HEK293 (cell line): ENCODE measurements around the gene PFAS.

Experiments
- CTCF ChIP-seq: fragments of 450-650 bp; formaldehyde crosslinking; IDR thresholded peaks from 2 replicates; pipeline ENCODE4 v1.5.1; 2016; ENCODE audit warnings: missing biosample characterization, missing genetic modification characterization
- EGR2 ChIP-seq: fragments of 450-650 bp; formaldehyde crosslinking; IDR thresholded peaks from 2 replicates; pipeline ENCODE4 v1.5.1; 2016; ENCODE audit warnings: low read depth, missing biosample characterization, missing genetic modification characterization
- IKZF3 ChIP-seq: fragments of 450-650 bp; IDR thresholded peaks from 2 replicates; pipeline ENCODE4 v1.5.0; 2018; ENCODE audit warnings: missing biosample characterization, mild to moderate bottlenecking, missing genetic modification characterization, moderate library complexity
- MYNN ChIP-seq: fragments of 450-650 bp; formaldehyde crosslinking; IDR thresholded peaks from 2 replicates; pipeline ENCODE4 v1.5.1; 2016; ENCODE audit warnings: missing biosample characterization, missing genetic modification characterization, borderline replicate concordance
- PRDM10 ChIP-seq: fragments of 450-650 bp; formaldehyde crosslinking; IDR thresholded peaks from 2 replicates; pipeline ENCODE4 v1.5.1; 2016; ENCODE audit warnings: missing biosample characterization, missing genetic modification characterization
- PRDM6 ChIP-seq: fragments of 450-650 bp; formaldehyde crosslinking; IDR thresholded peaks from 2 replicates; pipeline ENCODE4 v1.5.1; 2017; ENCODE audit warnings: missing biosample characterization, missing genetic modification characterization
- SP7 ChIP-seq: fragments of 450-650 bp; formaldehyde crosslinking; IDR thresholded peaks from 2 replicates; pipeline ENCODE4 v1.5.1; 2016; ENCODE audit warnings: missing biosample characterization, missing genetic modification characterization
- YY1 ChIP-seq: fragments of 450-650 bp; formaldehyde crosslinking; IDR thresholded peaks from 2 replicates; pipeline ENCODE4 v1.5.1; 2018; ENCODE audit warnings: missing biosample characterization, missing genetic modification characterization
- ZBTB17 ChIP-seq: fragments of 450-650 bp; formaldehyde crosslinking; IDR thresholded peaks from 2 replicates; pipeline ENCODE4 v1.5.1; 2016; ENCODE audit warnings: missing biosample characterization, missing genetic modification characterization
- ZBTB20 ChIP-seq: fragments of 450-650 bp; formaldehyde crosslinking; IDR thresholded peaks from 2 replicates; pipeline ENCODE4 v1.5.1; 2016; ENCODE audit warnings: missing biosample characterization, missing genetic modification characterization
- ZBTB26 ChIP-seq: fragments of 450-650 bp; formaldehyde crosslinking; optimal IDR thresholded peaks from 2 replicates; pipeline ENCODE3; 2016; ENCODE audit warnings: missing biosample characterization, mild to moderate bottlenecking, missing genetic modification characterization
- ZEB2 ChIP-seq: fragments of 450-650 bp; formaldehyde crosslinking; IDR thresholded peaks from 2 replicates; pipeline ENCODE4 v1.5.1; 2016; ENCODE audit warnings: missing biosample characterization, missing genetic modification characterization
- ZFP37 ChIP-seq: fragments of 450-650 bp; formaldehyde crosslinking; IDR thresholded peaks from 2 replicates; pipeline ENCODE4 v1.5.1; 2016; ENCODE audit warnings: missing biosample characterization, missing genetic modification characterization
- ZNF132 ChIP-seq: fragments of 450-650 bp; formaldehyde crosslinking; IDR thresholded peaks from 2 replicates; pipeline ENCODE4 v1.5.1; 2017; ENCODE audit warnings: missing biosample characterization, missing genetic modification characterization, borderline replicate concordance
- ZNF133 ChIP-seq: fragments of 450-650 bp; formaldehyde crosslinking; IDR thresholded peaks from 2 replicates; pipeline ENCODE4 v1.5.1; 2016; ENCODE audit warnings: missing biosample characterization, missing genetic modification characterization
- ZNF140 ChIP-seq: fragments of 450-650 bp; formaldehyde crosslinking; IDR thresholded peaks from 2 replicates; pipeline ENCODE4 v1.5.1; 2016; ENCODE audit warnings: missing biosample characterization, missing genetic modification characterization
- ZNF146 ChIP-seq: fragments of 450-650 bp; formaldehyde crosslinking; IDR thresholded peaks from 2 replicates; pipeline ENCODE4 v1.5.1; 2016; ENCODE audit warnings: missing biosample characterization, missing genetic modification characterization
- ZNF155 ChIP-seq: fragments of 450-650 bp; formaldehyde crosslinking; IDR thresholded peaks from 2 replicates; pipeline ENCODE4 v1.5.1; 2016; ENCODE audit warnings: missing biosample characterization, missing genetic modification characterization
- ZNF18 ChIP-seq: fragments of 450-650 bp; formaldehyde crosslinking; IDR thresholded peaks from 2 replicates; pipeline ENCODE4 v1.5.1; 2016; ENCODE audit warnings: missing biosample characterization, missing genetic modification characterization
- ZNF23 ChIP-seq: fragments of 450-650 bp; formaldehyde crosslinking; IDR thresholded peaks from 2 replicates; pipeline ENCODE4 v1.5.1; 2016; ENCODE audit warnings: missing biosample characterization, missing genetic modification characterization, borderline replicate concordance
- ZNF529 ChIP-seq: fragments of 450-650 bp; formaldehyde crosslinking; IDR thresholded peaks from 2 replicates; pipeline ENCODE4 v1.5.1; 2017; ENCODE audit warnings: missing genetic modification characterization, missing biosample characterization; ENCODE audit not compliant: insufficient replicate concordance
- ZNF624 ChIP-seq: fragments of 450-650 bp; formaldehyde crosslinking; IDR thresholded peaks from 2 replicates; pipeline ENCODE4 v1.5.1; 2017; ENCODE audit warnings: missing biosample characterization, missing genetic modification characterization
- ZNF704 ChIP-seq: fragments of 450-650 bp; formaldehyde crosslinking; IDR thresholded peaks from 2 replicates; pipeline ENCODE4 v1.5.1; 2016; ENCODE audit warnings: missing biosample characterization, missing genetic modification characterization
- ZNF747 ChIP-seq: fragments of 450-650 bp; formaldehyde crosslinking; IDR thresholded peaks from 2 replicates; pipeline ENCODE4 v1.5.1; 2016; ENCODE audit warnings: missing biosample characterization, missing genetic modification characterization
- ZNF776 ChIP-seq: fragments of 450-650 bp; formaldehyde crosslinking; IDR thresholded peaks from 2 replicates; pipeline ENCODE4 v1.5.0; 2017; ENCODE audit warnings: missing biosample characterization, missing genetic modification characterization, borderline replicate concordance
- ZNF843 ChIP-seq: fragments of 450-650 bp; formaldehyde crosslinking; IDR thresholded peaks from 2 replicates; pipeline ENCODE4 v1.5.1; 2016; ENCODE audit warnings: missing biosample characterization, missing genetic modification characterization
- TF ChIP-seq, protein P1 (sequence below): fragments of 450-650 bp; formaldehyde crosslinking; IDR thresholded peaks from 2 replicates; pipeline ENCODE4 v1.5.1; 2016; ENCODE audit warnings: missing biosample characterization, missing genetic modification characterization

The PFAS gene

GRCh38 chr17:8300627-8301242 is 51.6 kb downstream of the PFAS start (continued):
- TF ChIP-seq SP7 (tag by site-specific recombination), result 0 out of 2 replicates have a peak, but pooled peaks have one; percentile 29
- TF ChIP-seq MYNN (tag by site-specific recombination), result no peak
- TF ChIP-seq EGR2 (tag by site-specific recombination), result no peak
- no peak for TF ChIP-seq ZNF132 (tag by site-specific recombination)
- no peak for TF ChIP-seq ZNF529
- TF ChIP-seq ZNF23 (tag by site-specific recombination), result no peak
- TF ChIP-seq ZNF155 (tag by site-specific recombination), result no peak
- TF ChIP-seq CTCF (tag by site-specific recombination), result peak; percentile 81
- peak; percentile 53 for TF ChIP-seq ZBTB17 (tag by site-specific recombination)
- TF ChIP-seq ZNF776, result no peak
- 0 out of 2 replicates have a peak, but pooled peaks have one; percentile 33 for TF ChIP-seq PRDM10 (tag by site-specific recombination)
- TF ChIP-seq YY1 (tag by site-specific recombination), result no peak
- TF ChIP-seq ZNF624 (tag by site-specific recombination), result no peak
- no peak for TF ChIP-seq ZNF747
- peak; percentile 94 for TF ChIP-seq ZBTB20
- TF ChIP-seq ZFP37 (tag by site-specific recombination), result no peak
- TF ChIP-seq IKZF3 (tag by site-specific recombination), result no peak
- no peak for TF ChIP-seq PRDM6 (tag by site-specific recombination)
- no peak for TF ChIP-seq ZNF843 (tag by site-specific recombination)
- TF ChIP-seq, protein P1, sequence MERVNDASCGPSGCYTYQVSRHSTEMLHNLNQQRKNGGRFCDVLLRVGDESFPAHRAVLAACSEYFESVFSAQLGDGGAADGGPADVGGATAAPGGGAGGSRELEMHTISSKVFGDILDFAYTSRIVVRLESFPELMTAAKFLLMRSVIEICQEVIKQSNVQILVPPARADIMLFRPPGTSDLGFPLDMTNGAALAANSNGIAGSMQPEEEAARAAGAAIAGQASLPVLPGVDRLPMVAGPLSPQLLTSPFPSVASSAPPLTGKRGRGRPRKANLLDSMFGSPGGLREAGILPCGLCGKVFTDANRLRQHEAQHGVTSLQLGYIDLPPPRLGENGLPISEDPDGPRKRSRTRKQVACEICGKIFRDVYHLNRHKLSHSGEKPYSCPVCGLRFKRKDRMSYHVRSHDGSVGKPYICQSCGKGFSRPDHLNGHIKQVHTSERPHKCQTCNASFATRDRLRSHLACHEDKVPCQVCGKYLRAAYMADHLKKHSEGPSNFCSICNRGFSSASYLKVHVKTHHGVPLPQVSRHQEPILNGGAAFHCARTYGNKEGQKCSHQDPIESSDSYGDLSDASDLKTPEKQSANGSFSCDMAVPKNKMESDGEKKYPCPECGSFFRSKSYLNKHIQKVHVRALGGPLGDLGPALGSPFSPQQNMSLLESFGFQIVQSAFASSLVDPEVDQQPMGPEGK (tag by site-specific recombination), result peak; percentile 40
- TF ChIP-seq ZEB2, result peak; percentile 64; the same call in 1 of the 2 replicates
- TF ChIP-seq ZNF146 (tag by site-specific recombination), result no peak
- TF ChIP-seq ZNF140 (tag by site-specific recombination), result no peak
- no peak for TF ChIP-seq ZNF133 (tag by site-specific recombination)
- no peak for TF ChIP-seq ZNF704 (tag by site-specific recombination)
- TF ChIP-seq ZBTB26, result peak; percentile 49
- TF ChIP-seq ZNF18 (tag by site-specific recombination), result no peak
